Measurements from ENCODE around the gene FGD5.
"Not testable (repeated sequence)": the region's sequence is repeated elsewhere in the genome, so short reads cannot be mapped to it uniquely, and the experiment has no call there.

FGD5 gene

DNA sequence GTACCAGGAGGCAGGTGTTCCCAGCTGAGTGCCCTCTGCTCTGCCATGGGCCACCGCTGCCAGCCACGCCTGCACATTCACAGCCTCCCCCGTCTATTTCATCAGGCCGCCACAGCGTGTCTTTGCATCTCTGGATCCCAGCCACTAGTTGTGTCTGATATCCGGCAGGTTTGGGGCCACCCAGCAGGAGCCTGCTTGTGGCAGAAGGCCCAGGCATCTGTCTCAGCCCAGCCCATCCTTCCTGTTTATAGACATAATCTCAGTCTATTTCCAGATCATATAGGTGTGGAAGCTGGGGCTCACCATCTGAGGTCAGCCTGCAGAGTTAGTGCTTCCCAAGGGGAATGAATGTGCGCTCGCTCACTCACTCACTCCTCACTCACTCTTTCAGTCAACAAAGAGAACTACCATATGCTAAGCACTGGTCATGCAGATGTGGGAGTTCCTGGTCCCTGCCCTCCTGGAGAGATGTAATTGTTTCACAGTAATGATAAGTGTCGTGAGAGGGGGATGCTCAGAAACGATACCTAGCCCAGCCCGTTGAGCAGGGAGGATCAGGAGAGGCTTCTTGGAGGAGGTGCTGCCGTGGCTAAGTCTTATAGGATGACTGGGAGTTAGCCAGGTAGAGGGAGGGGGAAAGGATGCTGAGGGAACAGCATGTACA is 60.6 kb downstream of the FGD5 start:
- no peak for DNase-seq

DNA sequence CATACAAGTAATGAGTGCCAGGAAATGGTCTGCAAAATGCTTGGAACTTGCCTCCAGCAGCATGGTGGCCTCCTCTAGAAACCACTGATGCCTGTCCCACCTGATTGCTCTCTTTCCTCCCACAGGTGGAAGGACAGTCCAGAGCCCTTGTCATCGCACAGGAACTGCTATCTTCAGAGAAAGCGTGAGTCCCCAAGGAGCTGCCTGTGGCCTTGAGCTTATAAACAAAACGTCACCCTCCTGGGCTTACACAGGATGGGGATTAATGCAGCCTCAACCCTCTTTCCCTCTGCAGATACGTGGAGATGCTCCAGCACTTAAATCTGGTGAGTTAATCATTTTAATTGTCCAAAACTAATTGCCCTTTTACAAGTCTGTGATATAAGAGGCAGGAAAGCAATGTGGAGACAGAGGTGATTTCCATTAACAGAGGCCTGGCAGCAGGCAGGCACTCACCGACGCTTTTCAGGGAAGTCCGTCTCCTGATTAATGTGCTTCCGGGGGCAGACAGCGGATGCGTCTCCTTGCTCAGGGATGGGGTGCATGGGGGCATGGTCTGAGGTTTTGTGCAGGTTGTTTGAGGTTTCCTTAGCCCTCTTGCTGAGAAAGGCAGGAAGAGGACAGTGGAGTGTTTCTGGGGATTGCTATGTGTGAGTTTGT is 61.8 kb downstream of the FGD5 start:
- no peak for DNase-seq

DNA sequence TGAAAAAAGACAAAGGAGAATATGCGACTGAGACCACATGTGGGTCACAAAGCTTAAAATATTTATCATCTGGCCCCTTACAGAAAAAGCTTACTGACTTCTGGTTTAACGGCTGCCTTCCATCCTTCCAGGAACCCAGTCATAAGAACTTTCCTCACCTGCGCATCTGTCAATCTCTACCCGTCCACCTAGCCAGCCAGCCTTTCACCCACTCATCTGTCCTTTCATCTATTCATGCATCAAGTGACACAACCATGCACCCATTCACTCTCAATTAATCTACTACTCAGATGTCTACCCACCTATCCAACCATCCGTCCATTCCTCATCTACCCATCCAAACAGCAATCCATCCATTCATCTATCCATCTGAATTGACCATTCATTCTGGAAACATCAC is 64.5 kb downstream of the FGD5 start:
- DNase-seq: no peak

- DNase-seq: no peak
These were observed 65.9 kb downstream of the FGD5 start for GRCh38 chr3:14884665-14885064.

DNA sequence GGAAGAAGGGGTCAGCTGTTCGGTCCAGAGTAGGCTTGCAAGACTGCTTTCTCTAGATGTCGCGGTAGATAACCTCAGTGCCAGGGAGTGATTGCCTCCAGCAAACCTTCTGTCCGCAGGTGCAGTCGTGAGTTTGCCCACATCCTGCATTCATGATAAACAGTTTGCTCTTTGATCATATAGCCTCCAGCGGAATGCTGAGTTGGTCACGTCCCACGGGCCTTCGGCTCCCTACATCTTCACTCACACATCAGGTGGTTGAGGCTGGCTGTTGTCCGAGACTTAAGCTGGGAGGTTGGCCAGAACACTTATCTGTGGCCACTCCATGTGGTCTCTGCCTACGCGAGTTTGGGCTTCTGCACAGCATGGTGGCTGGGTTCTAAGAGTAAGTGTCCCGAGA is 66.5 kb downstream of the FGD5 start:
- peak; percentile 23 for DNase-seq

DNA sequence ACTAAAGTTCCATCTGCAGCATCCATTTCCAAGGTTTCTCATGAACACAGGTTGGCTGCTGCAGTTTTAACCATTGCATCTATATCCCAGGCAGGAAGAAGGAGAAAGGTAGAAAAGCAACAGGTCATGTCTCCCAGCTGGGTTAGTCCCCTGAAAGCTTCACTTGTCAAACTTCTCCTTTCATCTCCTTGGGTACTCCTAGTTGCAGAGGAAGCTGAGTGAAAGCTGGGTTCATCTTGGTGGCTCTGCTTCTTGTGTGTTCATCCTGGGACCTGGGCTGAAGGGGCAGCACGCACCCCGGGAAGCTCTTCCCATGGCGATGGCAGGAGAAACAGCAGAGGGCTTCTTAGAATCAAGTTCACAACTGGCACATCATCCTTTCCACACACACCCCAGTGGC is 67.3 kb downstream of the FGD5 start:
- DNase-seq: no peak

DNA sequence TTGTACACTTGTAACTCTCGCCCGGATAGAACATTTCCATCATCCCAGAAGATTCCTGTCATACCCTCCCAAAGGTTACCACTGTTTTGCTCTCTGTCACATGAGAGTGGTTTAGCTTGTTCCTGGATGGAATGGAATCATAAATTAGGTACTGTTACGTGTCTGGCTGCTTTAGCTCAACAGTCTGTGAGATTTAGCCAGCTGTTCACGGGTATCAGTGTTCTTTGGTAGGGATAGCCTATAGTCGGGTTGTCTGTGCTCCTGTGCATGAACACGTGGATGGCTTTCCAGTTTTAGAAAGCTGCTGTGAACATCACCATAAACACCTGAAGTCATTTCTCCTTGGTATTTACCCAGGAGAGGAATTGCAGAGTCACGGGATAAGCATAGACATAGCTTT is 70.4 kb downstream of the FGD5 start:
- DNase-seq: no peak

GRCh38 chr3:14889943-14890342 is 71.2 kb downstream of the FGD5 start:
- DNase-seq: no peak

- no peak for DNase-seq
These were observed 71.7 kb downstream of the FGD5 start for GRCh38 chr3:14890476-14890875.

GRCh38 chr3:14891135-14892132 is 72.7 kb downstream of the FGD5 start:
- no peak for DNase-seq

GRCh38 chr3:14892226-14892625 is 73.5 kb downstream of the FGD5 start:
- no peak for DNase-seq

DNA sequence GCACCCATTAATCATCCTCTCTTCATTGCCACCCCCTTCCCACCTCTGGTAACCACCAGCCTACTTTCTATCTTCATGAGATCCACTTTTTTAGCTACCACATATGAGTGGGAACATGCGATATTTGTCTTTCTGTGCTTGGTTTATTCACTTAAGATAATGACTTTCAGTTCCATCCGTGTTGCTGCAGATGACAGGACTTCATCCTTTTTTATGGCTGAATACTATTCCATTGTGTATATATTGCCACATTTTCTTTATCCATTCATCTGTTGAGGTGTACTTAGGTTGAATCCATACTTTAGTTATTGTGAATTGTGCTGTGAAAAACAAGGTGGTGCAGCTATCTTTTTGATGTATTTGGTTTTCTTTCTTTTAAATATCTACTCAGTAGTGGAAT is 75.3 kb downstream of the FGD5 start:
- no peak for DNase-seq

GRCh38 chr3:14897266-14897665 is 78.5 kb downstream of the FGD5 start:
- no peak for DNase-seq

DNA sequence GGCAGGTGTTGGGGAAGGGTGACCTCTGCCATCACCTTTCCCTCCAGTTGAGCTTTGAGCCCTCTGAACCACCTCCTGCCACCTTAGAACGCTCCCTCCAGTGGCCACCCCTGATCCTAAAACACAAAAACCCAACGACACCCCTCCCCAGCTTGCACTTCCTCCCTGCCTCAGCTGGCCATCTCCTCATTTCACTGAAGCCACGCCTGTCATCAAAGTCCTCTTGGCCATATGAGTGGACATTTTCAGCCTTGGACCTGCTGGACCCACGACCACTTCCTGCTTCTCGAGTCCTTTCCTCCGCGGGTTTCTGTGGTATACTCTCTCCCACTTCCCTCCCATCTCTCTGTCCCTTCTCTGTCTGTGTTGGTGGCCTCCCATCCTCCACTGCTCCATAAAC is 80.2 kb downstream of the FGD5 start:
- DNase-seq: no peak

GRCh38 chr3:14899993-14900618 is 81.3 kb downstream of the FGD5 start:
- no peak for DNase-seq

GRCh38 chr3:14900881-14901873 is 82.4 kb downstream of the FGD5 start:
- no peak for DNase-seq

DNA sequence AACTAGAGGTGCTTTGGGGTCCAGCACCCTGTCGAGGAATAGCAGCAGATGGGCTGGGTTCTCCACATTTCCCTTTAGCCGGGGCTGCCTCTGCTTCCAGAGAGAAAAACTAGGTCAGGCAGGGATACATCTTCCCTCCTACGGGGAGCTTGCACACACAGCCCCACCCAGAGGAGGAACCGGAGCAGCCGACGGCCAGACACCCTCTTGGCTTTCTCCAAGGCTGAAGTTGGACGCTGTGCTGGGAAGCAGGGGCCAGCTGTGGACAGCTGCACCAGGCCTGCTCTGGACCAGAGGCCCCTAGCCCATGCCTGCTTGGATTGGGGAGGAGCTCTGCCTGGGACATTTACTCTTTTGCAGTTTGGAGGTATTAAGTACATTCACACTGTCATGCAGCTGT is 84.0 kb downstream of the FGD5 start:
- no peak for DNase-seq

GRCh38 chr3:14903501-14903900 is 84.7 kb downstream of the FGD5 start:
- DNase-seq: not testable (repeated sequence)

DNA sequence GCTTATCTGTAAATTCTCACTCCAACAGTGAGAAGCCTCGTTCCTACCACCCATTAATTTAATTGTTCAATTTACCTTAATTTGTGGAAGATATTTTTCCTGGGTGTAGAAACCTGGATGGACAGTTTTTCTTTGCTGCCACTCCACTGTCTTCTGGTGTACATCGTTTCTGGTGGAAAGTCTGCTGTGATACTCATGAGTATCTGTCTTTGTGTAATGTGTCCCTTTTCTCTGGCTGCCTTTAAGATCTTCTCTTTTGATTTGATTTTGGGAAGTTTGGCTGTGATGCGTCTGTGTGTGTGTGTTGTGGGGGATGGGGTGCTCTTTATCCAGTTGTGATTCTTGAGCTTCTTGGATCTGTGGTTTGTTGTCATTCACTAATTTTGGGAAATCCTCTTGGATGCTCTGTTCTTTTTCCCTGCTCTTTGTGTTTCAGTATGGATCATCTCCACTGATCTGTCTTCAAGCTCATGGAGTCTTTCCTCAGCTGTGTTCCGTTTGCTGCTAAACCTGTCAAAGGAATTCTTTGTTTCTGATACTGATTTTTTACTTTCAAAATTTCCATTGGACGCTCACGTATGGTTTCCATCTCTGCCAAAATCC is 86.4 kb downstream of the FGD5 start:
- no peak for DNase-seq

- no peak for DNase-seq
These were observed 87.7 kb downstream of the FGD5 start for GRCh38 chr3:14906355-14906971.

All from CD4-positive, alpha-beta T cell treated with Interleukin-17A for 1 hour (primary cell).